ENCODE results near the gene SPOCK2. TPM values are rescaled to one million over a fixed set of nuclear protein-coding genes. Genes with fewer than 3 reads are reported as not detected.

The SPOCK2 gene
- total and polyA plus RNA-seq, 2 of the 13 experiments (the other 11 are each of a cell fraction or from before 2014, with no cell fraction given) = 8.6 to 30.6 TPM

GRCh38 chr10:72088889-72089575, 681 bp upstream of the SPOCK2 start (continued):
- TF ChIP-seq ZNF687 (CRISPR knock-in tag; IDR thresholded peaks at IDR 0.05) = peak; percentile 65
- TF ChIP-seq HES4 (CRISPR knock-in tag; IDR thresholded peaks at IDR 0.05; ENCODE audit: borderline replicate concordance) = no peak
- no peak for TF ChIP-seq EED (CRISPR knock-in tag; IDR thresholded peaks at IDR 0.05)
- 0 out of 2 replicates have a peak, but pooled peaks have one; percentile 22 for TF ChIP-seq THRA (CRISPR knock-in tag; IDR thresholded peaks at IDR 0.05; ENCODE audit: borderline replicate concordance)
- TF ChIP-seq CBX1 (IDR thresholded peaks at IDR 0.05; ENCODE audit: low read depth) = no peak
- TF ChIP-seq, protein P1, sequence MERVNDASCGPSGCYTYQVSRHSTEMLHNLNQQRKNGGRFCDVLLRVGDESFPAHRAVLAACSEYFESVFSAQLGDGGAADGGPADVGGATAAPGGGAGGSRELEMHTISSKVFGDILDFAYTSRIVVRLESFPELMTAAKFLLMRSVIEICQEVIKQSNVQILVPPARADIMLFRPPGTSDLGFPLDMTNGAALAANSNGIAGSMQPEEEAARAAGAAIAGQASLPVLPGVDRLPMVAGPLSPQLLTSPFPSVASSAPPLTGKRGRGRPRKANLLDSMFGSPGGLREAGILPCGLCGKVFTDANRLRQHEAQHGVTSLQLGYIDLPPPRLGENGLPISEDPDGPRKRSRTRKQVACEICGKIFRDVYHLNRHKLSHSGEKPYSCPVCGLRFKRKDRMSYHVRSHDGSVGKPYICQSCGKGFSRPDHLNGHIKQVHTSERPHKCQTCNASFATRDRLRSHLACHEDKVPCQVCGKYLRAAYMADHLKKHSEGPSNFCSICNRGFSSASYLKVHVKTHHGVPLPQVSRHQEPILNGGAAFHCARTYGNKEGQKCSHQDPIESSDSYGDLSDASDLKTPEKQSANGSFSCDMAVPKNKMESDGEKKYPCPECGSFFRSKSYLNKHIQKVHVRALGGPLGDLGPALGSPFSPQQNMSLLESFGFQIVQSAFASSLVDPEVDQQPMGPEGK (CRISPR knock-in tag; IDR thresholded peaks at IDR 0.05) = peak; percentile 50; the same call in 1 of the 2 replicates
- peak; percentile 38; the same call in 1 of the 2 replicates for TF ChIP-seq POLR2G (IDR thresholded peaks at IDR 0.05; ENCODE audit: low read depth, low read length)
- no peak for TF ChIP-seq ZNF878 (CRISPR knock-in tag; IDR thresholded peaks at IDR 0.05)
- peak; percentile 52; the same call in 1 of the 2 replicates for TF ChIP-seq SAP130 (CRISPR knock-in tag; IDR thresholded peaks at IDR 0.05; ENCODE audit: low read depth)
- TF ChIP-seq ZSCAN20 (CRISPR knock-in tag; IDR thresholded peaks at IDR 0.05; ENCODE audit: borderline replicate concordance) = no peak
- 0 out of 2 replicates have a peak, but pooled peaks have one; percentile 40 for TF ChIP-seq SIN3A (IDR thresholded peaks at IDR 0.05; ENCODE audit: borderline replicate concordance, low read depth, low read length)
- no peak for TF ChIP-seq KLF16 (CRISPR knock-in tag; IDR thresholded peaks at IDR 0.05)
- TF ChIP-seq PRMT3 (CRISPR knock-in tag; IDR thresholded peaks at IDR 0.05; ENCODE audit: borderline replicate concordance, low read depth) = no peak
- TF ChIP-seq HDAC1 (CRISPR knock-in tag; IDR thresholded peaks at IDR 0.05) = no peak
- TF ChIP-seq ZNF543 (CRISPR knock-in tag; IDR thresholded peaks at IDR 0.05) = no peak
- TF ChIP-seq RBAK (CRISPR knock-in tag; IDR thresholded peaks at IDR 0.05) = no peak
- TF ChIP-seq, protein P2, sequence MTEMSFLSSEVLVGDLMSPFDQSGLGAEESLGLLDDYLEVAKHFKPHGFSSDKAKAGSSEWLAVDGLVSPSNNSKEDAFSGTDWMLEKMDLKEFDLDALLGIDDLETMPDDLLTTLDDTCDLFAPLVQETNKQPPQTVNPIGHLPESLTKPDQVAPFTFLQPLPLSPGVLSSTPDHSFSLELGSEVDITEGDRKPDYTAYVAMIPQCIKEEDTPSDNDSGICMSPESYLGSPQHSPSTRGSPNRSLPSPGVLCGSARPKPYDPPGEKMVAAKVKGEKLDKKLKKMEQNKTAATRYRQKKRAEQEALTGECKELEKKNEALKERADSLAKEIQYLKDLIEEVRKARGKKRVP (CRISPR knock-in tag; IDR thresholded peaks at IDR 0.05) = 0 out of 4 replicates have a peak, but pooled peaks of 1 of the 2 experiments have one; percentile 10
- no peak for TF ChIP-seq ZNF230 (CRISPR knock-in tag; IDR thresholded peaks at IDR 0.05)
- peak; percentile 3 for TF ChIP-seq TAF15 (IDR thresholded peaks at IDR 0.05; ENCODE audit: low read depth, low read length, poor library complexity, severe bottlenecking)
- TF ChIP-seq ZSCAN25 (CRISPR knock-in tag; IDR thresholded peaks at IDR 0.05) = peak; percentile 61; the same call in 1 of the 2 replicates
- TF ChIP-seq TGIF2 (CRISPR knock-in tag; IDR thresholded peaks at IDR 0.05) = 0 out of 2 replicates have a peak, but pooled peaks have one; percentile 65

Measured in HepG2 (cell line).